GM18861 (cell line): ENCODE results near the gene VAC14.
"Not testable (repeated sequence)": the region's sequence is repeated elsewhere in the genome, so short reads cannot be mapped to it uniquely, and the experiment has no call there.

Source experiments
- ATAC-seq: cut with Tn5 transposase; IDR thresholded peaks from one replicate; pipeline ENCODE4 v1.9.1; 2021; ENCODE audit not compliant: unreplicated experiment

Gene VAC14

DNA sequence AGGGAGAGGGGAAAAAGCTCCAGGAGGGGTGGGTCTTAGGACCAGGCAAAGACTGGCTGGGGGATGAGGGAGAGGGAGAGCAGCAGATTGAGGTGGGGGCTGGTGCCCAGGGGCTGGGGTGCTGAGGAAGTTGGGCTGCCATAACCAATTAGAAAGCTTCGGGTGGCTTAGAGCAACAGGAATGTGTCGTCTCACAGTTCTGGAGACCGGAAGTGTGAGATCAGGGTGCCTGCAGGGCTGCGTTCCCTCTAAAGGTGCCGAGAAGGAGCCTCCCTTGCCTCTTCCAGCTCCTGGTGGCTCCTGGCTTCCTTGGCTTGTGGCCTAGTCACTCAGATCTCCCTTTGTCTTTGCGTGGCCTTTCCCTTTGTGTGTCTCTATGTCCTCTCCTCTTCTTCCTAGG, 152.4 kb downstream of the VAC14 start:
- ATAC-seq: no peak

DNA sequence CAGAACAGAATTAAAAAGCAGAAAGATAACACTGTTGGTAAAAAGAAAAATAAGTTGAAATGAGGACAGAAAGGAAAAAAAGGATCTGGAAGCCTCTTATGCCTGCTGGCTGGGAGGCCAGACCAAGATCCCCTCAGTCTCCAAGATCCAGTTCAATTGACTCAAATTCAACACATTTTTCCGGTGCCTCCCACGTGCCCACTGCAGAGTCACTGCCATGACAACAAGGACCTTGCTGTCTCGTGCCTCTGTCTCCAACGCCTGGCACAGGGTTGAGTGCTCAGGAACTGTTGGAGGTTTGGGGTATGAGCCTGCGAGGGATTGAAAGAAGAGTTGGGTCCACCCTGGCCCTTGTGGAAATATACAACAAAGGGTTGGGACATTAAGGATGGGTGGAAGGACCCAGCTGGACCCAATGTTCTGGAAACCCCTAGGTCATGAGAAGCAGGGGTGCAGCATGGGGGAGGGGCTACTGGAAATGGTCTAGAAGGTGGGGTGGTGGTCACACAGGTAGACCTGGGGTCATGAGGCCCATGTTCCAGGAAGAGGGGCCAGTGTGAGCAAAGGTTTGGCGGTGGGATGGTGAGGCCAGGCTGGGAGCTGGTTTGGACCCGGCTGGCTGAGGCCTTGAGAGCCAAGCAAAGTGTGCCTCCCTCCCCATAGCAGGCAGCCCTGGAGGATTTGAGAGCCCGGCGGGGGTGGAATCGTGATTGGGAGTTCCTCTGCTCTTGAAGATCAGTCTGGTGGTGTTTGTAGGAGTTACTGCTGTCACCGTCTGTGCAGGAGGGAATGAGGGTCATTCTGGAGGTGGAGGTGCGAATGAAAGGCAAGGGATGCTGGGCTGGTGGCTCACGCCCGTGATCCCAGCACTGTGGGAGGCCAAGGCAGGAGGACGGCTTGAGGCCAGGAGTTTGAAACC, 153.3 kb downstream of the VAC14 start:
- no peak for ATAC-seq

DNA sequence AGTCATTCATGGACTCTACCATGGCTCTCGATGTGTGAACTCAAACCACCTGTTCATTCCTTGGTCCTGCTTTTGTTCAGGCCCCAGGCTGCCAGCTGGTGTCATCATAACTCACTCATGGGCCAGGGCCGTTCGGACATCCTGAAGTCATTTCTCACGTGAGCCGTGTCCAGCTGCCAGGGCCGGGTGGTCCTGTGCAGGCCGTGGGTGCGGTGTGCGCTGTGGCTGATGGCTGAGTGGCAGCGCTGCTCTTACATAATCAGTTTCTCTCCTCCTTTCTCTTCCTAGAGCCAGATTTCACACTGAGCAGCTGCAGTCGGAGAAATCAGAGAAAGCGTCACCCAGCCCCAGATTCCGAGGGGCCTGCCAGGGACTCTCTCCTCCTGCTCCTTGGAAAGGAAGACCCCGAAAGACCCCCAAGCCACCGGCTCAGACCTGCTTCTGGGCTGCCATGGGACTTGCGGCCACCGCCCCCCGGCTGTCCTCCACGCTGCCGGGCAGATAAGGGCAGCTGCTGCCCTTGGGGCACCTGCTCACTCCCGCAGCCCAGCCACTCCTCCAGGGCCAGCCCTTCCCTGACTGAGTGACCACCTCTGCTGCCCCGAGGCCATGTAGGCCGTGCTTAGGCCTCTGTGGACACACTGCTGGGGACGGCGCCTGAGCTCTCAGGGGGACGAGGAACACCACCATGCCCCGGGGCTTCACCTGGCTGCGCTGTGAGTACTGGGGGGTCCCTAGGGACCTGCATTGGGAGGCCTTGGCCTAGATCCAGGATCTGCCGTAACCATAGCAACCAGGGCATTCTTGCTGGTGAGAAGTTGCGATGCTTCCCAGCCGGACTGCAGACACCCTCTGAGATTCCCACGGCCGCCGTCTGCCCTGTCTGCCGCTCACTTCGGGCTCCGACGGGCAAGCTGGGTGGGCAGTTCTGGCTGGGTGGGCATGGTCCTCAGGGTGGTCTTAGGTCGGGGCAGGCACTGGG, 154.4 kb downstream of the VAC14 start, which contains the start of gene IL34:
TSS of gene IL34 (plus strand) at position 300 of the 982 bp plus-strand sequence. CDS start at position 689, 389 bp downstream.
- no peak for ATAC-seq

DNA sequence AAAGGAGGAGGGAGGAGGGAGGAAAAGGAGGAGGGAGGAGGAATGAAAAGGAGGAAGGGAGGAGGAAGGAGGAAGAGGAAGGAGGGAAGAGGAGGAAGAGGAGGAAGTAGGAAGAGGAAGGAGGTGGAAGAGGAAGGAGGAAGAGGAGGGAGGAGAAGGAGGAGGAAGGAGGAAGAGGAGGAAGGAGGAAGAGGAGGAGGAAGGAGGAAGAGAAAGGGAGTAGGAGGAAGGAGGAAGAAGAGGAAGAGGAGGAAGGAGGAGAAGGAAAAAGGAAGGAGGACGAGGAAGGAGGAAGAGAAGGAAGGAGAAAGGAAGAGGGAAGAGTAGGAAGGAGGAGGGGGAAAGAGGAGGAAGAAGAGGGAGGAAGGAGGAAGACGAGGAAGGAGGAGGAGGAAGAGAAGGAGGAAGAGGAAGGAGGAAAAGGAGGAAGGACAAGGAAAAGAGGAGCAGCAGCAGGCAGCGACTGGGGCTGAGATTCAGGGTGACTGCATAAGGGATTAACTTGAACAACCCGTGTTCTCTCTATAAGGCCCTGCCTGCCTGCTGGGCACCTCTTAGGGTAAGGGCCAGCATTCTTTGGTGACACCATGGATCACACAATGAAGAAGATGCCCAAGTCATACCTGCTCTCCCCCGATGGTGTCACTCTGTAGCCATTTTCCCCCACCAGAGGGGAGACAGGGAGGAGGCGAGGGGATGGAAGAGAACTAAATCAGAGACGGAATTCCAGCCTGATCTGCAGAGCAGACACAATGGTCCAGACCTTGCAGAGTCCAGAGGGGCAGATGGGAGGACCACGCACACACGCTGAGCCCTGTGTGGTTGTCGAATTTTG, 156.0 kb downstream of the VAC14 start:
- ATAC-seq: no peak

DNA sequence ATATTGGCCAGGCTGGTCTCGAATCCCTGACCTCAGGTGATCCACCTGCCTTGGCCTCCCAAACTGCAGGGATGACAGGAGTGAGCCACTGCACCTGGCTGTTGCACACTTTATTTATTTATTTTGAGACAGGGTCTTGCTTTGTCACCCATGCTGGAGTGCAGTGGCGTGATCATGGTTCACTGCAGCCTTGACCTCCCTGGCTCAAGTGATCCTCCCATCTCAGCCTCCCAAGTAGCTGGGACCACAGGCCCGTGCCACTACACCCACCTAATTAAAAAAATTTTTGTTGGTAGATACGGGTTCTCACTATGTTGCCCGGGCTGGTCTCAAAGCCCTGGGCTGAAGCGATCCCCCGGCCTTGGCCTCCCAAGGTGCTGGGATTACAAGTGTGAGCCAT, 157.7 kb downstream of the VAC14 start:
- ATAC-seq: not testable (repeated sequence)

DNA sequence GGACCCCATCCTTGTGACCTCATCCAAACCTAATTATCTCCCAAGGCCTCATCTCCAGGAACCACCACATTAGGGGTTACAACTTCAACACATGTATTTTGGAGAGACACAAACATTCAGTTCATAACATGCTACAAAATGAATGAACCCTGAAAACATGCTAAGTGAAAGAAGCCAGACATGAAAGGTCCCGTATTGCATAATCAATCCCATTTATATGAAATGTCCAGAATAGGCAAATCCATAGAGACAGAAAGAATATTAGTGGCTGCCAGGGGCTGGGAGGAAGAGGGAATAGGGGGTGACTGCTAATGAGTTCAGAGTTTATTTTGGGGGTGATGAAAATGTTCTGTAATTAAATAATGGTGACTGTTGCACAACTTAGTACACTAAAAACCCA, 158.3 kb downstream of the VAC14 start:
- ATAC-seq: no peak

DNA sequence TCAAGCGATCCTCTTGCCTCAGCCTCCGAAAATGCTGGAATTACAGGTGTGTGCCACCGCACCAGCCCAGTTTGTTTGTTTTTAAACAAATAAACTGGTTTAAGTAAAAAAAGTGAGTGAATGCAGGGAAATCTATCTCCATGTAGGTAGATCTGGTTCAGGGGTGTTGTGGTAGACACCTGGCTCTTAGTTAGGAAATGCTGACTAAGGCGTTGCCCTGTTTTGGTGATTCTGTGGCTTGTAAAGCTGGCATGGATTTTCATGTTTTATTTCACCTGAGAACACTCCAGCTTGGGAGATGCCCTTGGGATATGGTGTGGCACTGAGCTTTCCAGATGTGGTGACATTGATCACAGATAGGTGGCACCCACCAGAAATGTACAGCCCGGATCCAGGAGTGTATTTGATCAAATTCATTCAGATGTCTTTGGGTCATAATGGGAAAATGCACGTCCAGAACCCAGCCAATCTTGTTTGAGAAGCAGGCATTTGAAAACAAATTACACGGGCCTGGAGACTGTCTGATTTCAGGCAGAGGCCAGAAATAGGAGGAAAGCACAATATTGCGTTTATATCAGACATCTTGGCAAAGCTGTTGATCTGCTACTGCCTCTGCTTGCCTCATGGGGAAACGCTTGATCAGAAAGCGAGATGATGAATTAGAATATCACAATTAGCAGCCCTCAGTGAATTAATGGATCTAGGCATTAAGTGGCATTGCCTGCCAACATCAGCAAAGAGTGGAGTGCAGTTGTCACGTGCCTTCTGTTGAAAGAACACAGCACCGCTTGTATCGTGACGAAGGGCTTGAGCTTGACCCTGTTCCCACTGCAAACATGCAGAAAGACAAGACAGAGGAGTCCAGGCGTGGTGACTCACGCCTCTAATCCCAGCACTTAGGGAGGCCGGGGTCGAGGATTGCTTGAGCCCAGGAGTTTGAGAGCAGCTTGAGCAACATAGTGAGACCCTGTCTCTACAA, 161.9 kb downstream of the VAC14 start:
- ATAC-seq: no peak
